HG03439 (cell line): Measurements from ENCODE around the gene RHOF.
A peak's percentile ranks its signal among the peaks of the same experiment; 100 is the strongest.
"Not testable (repeated sequence)": the region's sequence is repeated elsewhere in the genome, so short reads cannot be mapped to it uniquely, and the experiment has no call there.

Source experiments
- ATAC-seq: cut with Tn5 transposase; IDR thresholded peaks from one replicate; pipeline ENCODE4 v1.9.1; 2021; ENCODE audit warnings: mild to moderate bottlenecking, moderate library complexity; ENCODE audit not compliant: unreplicated experiment

Gene RHOF

GRCh38 chr12:121793838-121794533, 498 bp upstream of the RHOF start:
- ATAC-seq, result peak; percentile 49

GRCh38 chr12:121792607-121793439, 665 bp downstream of the RHOF start:
- ATAC-seq, result no peak

- ATAC-seq, result no peak
Observed at GRCh38 chr12:121791671-121792551, 1.6 kb downstream of the RHOF start.

- not testable (repeated sequence) for ATAC-seq
Observed at GRCh38 chr12:121790785-121791184, 2.7 kb downstream of the RHOF start.

- peak; percentile 25 for ATAC-seq
Observed at GRCh38 chr12:121789800-121790728, 3.4 kb downstream of the RHOF start.

GRCh38 chr12:121789233-121789781, 4.2 kb downstream of the RHOF start:
- no peak for ATAC-seq

- no peak for ATAC-seq
Observed at GRCh38 chr12:121788176-121788818, 5.2 kb downstream of the RHOF start.

- no peak for ATAC-seq
Observed at GRCh38 chr12:121787063-121788025, 6.1 kb downstream of the RHOF start.

GRCh38 chr12:121786440-121786825, 7.1 kb downstream of the RHOF start:
- ATAC-seq, result no peak

- no peak for ATAC-seq
Observed at GRCh38 chr12:121784460-121784859, 9.0 kb downstream of the RHOF start.

GRCh38 chr12:121783766-121784165, 9.7 kb downstream of the RHOF start:
- no peak for ATAC-seq

- ATAC-seq, result no peak
Observed at GRCh38 chr12:121781998-121782979, 11.2 kb downstream of the RHOF start.

GRCh38 chr12:121781484-121781997, 11.9 kb downstream of the RHOF start:
- ATAC-seq, result no peak

GRCh38 chr12:121780429-121780828, 13.1 kb downstream of the RHOF start:
- no peak for ATAC-seq

GRCh38 chr12:121779422-121779895, 14.0 kb downstream of the RHOF start:
- ATAC-seq, result no peak

GRCh38 chr12:121778567-121779421, 14.7 kb downstream of the RHOF start:
- no peak for ATAC-seq
